SK-N-SH treated with all-trans-retinoic acid at 6 μM for 48 hours (cell line): ENCODE measurements around the gene SQSTM1.

Source experiments
- ARNTL ChIP-seq: fragments of 450-650 bp; formaldehyde crosslinking; IDR thresholded peaks from 2 replicates; pipeline ENCODE4 v1.5.0; 2020; ENCODE audit warnings: low read depth, mild to moderate bottlenecking, moderate library complexity, borderline replicate concordance
- RARB ChIP-seq: fragments of 250-450 bp; sonication (Bioruptor Pico); IDR thresholded peaks from 2 replicates; pipeline ENCODE4 v1.8.0; 2021; ENCODE audit warnings: mild to moderate bottlenecking, moderate library complexity
- ZC3H10 ChIP-seq: fragments of 250-450 bp; sonication (Bioruptor Pico); IDR thresholded peaks from 2 replicates; pipeline ENCODE4 v1.5.1; 2021; ENCODE audit warnings: mild to moderate bottlenecking, moderate library complexity
- ZFP3 ChIP-seq: fragments of 250-450 bp; sonication (Bioruptor Pico); IDR thresholded peaks from 2 replicates; pipeline ENCODE4 v1.5.0; 2020; ENCODE audit warnings: mild to moderate bottlenecking, moderate library complexity
- ZFP30 ChIP-seq: fragments of 450-650 bp; formaldehyde crosslinking; IDR thresholded peaks from 2 replicates; pipeline ENCODE4 v1.5.0; 2022; ENCODE audit warnings: mild to moderate bottlenecking, moderate library complexity
- TF ChIP-seq, protein P1 (sequence below): fragments of 250-450 bp; sonication (Bioruptor Pico); IDR thresholded peaks from 2 replicates; pipeline ENCODE4 v1.5.1; 2021; ENCODE audit warnings: mild to moderate bottlenecking, moderate library complexity
- TF ChIP-seq, protein P2 (sequence below): fragments of 250-450 bp; sonication (Bioruptor Pico); IDR thresholded peaks from 2 replicates; pipeline ENCODE4 v1.5.0; 2020; ENCODE audit warnings: mild to moderate bottlenecking, moderate library complexity
- TF ChIP-seq, protein P3 (sequence below): fragments of 250-450 bp; sonication (Bioruptor Pico); IDR thresholded peaks from 2 replicates; pipeline ENCODE4 v1.8.0; 2020; ENCODE audit warnings: mild to moderate bottlenecking, moderate library complexity, borderline replicate concordance

DNA sequence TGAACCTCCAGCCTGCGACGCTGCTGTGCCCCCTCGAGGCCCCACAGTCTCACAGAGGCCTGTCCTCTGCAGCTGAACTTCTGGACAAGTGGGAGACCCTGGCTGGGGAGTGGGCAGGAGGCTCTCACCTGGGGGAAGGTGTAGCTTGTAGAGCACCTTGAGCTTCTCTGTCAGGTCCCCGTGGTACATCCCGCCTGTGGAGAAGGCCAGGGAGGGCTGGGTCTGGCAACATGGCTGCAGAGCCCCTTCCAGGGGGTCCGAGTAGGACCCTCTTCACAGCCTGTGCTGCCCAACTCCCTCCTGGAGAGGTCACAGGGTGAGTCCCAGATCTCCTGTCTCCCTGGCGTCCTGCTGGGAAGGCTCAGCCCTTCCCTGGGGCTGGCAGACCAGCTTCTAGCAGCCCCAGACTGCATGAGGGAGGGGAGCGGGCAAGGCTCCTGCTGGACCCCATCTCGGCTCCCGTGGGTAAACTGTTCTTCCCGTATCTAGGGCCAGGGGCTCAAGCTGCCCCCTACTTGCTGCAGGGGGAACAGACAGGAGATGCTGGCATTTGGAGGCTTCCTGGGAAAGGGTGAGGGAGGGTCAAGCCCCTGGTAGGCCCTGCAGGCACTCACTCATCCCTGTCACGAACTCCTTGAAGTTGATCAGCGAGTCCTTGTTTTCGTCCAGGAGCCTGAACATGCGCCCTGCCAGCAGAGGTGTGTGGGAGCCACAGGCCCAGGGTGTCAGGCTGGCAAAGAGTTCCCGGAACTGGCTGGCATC, 49.1 kb downstream of the SQSTM1 start:
- TF ChIP-seq RARB: no peak
- TF ChIP-seq, protein P1, sequence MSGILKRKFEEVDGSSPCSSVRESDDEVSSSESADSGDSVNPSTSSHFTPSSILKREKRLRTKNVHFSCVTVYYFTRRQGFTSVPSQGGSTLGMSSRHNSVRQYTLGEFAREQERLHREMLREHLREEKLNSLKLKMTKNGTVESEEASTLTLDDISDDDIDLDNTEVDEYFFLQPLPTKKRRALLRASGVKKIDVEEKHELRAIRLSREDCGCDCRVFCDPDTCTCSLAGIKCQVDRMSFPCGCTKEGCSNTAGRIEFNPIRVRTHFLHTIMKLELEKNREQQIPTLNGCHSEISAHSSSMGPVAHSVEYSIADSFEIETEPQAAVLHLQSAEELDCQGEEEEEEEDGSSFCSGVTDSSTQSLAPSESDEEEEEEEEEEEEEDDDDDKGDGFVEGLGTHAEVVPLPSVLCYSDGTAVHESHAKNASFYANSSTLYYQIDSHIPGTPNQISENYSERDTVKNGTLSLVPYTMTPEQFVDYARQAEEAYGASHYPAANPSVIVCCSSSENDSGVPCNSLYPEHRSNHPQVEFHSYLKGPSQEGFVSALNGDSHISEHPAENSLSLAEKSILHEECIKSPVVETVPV (CRISPR knock-in tag): no peak
- no peak for TF ChIP-seq ZC3H10 (CRISPR knock-in tag)
- no peak for TF ChIP-seq ARNTL
- no peak for TF ChIP-seq ZFP30 (CRISPR knock-in tag)
- TF ChIP-seq, protein P2, sequence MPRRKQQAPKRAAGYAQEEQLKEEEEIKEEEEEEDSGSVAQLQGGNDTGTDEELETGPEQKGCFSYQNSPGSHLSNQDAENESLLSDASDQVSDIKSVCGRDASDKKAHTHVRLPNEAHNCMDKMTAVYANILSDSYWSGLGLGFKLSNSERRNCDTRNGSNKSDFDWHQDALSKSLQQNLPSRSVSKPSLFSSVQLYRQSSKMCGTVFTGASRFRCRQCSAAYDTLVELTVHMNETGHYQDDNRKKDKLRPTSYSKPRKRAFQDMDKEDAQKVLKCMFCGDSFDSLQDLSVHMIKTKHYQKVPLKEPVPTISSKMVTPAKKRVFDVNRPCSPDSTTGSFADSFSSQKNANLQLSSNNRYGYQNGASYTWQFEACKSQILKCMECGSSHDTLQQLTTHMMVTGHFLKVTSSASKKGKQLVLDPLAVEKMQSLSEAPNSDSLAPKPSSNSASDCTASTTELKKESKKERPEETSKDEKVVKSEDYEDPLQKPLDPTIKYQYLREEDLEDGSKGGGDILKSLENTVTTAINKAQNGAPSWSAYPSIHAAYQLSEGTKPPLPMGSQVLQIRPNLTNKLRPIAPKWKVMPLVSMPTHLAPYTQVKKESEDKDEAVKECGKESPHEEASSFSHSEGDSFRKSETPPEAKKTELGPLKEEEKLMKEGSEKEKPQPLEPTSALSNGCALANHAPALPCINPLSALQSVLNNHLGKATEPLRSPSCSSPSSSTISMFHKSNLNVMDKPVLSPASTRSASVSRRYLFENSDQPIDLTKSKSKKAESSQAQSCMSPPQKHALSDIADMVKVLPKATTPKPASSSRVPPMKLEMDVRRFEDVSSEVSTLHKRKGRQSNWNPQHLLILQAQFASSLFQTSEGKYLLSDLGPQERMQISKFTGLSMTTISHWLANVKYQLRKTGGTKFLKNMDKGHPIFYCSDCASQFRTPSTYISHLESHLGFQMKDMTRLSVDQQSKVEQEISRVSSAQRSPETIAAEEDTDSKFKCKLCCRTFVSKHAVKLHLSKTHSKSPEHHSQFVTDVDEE (CRISPR knock-in tag): no peak
- TF ChIP-seq, protein P3, sequence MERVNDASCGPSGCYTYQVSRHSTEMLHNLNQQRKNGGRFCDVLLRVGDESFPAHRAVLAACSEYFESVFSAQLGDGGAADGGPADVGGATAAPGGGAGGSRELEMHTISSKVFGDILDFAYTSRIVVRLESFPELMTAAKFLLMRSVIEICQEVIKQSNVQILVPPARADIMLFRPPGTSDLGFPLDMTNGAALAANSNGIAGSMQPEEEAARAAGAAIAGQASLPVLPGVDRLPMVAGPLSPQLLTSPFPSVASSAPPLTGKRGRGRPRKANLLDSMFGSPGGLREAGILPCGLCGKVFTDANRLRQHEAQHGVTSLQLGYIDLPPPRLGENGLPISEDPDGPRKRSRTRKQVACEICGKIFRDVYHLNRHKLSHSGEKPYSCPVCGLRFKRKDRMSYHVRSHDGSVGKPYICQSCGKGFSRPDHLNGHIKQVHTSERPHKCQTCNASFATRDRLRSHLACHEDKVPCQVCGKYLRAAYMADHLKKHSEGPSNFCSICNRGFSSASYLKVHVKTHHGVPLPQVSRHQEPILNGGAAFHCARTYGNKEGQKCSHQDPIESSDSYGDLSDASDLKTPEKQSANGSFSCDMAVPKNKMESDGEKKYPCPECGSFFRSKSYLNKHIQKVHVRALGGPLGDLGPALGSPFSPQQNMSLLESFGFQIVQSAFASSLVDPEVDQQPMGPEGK (CRISPR knock-in tag): no peak
- no peak for TF ChIP-seq ZFP3 (CRISPR knock-in tag)
